ENCODE data around the gene LOXL1. TPM values are rescaled to one million over a fixed set of nuclear protein-coding genes. Genes with fewer than 3 reads are reported as not detected.
"Not testable (repeated sequence)": the region's sequence is repeated elsewhere in the genome, so short reads cannot be mapped to it uniquely, and the experiment has no call there.

Gene LOXL1
- total RNA-seq, 2 experiments from 2014 or later, result 8.8 to 10.5 TPM

GRCh38 chr15:73960472-73961070 is 34.3 kb downstream of the LOXL1 start:
- not testable (repeated sequence) for H3K9me3 Mint-ChIP-seq; DNase-seq; ATAC-seq (ENCODE audit: low read depth); H3K4me3 Mint-ChIP-seq; H3K36me3 Mint-ChIP-seq; H3K27me3 Mint-ChIP-seq
- POLR2A ChIA-PET, result interaction anchor here (1.1 to 1.5 kb wide), 3 partner anchors 14 to 39 kb away, joined by 3 to 5 read pairs (median 4); partner anchors contain the start of gene PML
- peak overlapping the region; percentile 9 for H3K27ac Mint-ChIP-seq
- peaks cover 32% of the 10 kb centered on the region for H3K4me1 Mint-ChIP-seq

- POLR2A ChIA-PET, result interaction anchor here (0.7 kb wide), 1 partner anchor 49 kb away, joined by 5 read pairs; no protein-coding TSS in a partner anchor
- Mint-ChIP-seq H3K27ac (no peak overlapping the region), H3K4me1 (peaks cover 39% of the 10 kb centered on the region), H3K9me3 (no peaks in the 10 kb centered on the region), H3K36me3 (no peaks in the 10 kb centered on the region), H3K4me3 (no peak overlapping the region), H3K27me3 (no peaks in the 10 kb centered on the region)
- DNase-seq (no peak), ATAC-seq (ENCODE audit: low read depth) (no peak)
Measured at GRCh38 chr15:73962433-73962832, 36.2 kb downstream of the LOXL1 start.

- H3K27me3 Mint-ChIP-seq, result no peaks in the 10 kb centered on the region
- DNase-seq (peak; percentile 93), ATAC-seq (ENCODE audit: low read depth) (peak; percentile 85)
- H3K4me3 Mint-ChIP-seq, result peak overlapping the region; percentile 67
- H3K36me3 Mint-ChIP-seq, result no peaks in the 10 kb centered on the region
- peaks cover 34% of the 10 kb centered on the region for H3K4me1 Mint-ChIP-seq
- H3K9me3 Mint-ChIP-seq, result no peaks in the 10 kb centered on the region
- H3K27ac Mint-ChIP-seq, result peak overlapping the region; percentile 89
- POLR2A ChIA-PET, result interaction anchor here (0.7 to 3.3 kb wide), 6 partner anchors 15 to 51 kb away, joined by 3 to 38 read pairs (median 10); partner anchors contain the start of gene PML
Measured at GRCh38 chr15:73964736-73965093, 38.5 kb downstream of the LOXL1 start.

DNA sequence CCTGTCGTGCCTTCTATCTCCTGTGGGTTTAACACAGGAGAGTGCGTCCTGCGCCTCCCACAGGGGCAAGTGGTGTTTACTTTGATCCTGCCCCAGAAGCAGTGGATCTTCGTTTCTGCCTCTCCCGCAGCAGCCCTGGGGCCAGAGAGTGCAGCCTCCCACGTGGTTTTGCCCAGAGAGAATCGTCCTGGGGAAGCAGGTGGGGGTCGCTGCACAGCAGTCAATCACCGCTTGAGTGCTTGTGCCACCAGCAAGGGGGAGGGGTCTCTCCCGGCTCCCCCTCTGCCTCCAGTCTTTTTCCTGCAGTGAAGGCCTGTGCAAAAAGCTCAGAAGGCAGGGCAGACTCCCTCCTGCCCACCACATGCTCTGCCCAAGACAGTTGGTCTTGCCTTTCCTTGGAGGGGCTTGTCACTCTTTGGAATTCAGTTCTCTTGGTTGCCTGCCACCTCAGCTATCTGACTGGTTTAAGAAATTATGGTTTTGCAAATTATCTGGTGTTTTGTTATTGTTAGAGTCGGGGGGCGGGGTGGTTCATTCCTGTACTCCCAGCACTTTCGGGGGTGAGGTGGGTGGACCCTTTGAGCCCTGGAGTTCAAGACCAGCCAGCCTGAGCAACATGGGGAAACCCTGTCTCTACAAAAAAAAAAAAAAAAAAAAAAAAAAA is 39.0 kb downstream of the LOXL1 start:
- ATAC-seq (ENCODE audit: low read depth), result peak; percentile 62
- Mint-ChIP-seq H3K36me3 (no peaks in the 10 kb centered on the region), H3K4me1 (peaks cover 32% of the 10 kb centered on the region), H3K9me3 (no peaks in the 10 kb centered on the region), H3K4me3 (peak overlapping the region; percentile 67), H3K27me3 (no peaks in the 10 kb centered on the region), H3K27ac (peak overlapping the region; percentile 89)
- POLR2A ChIA-PET, result interaction anchor here (0.6 to 3.3 kb wide), 9 partner anchors 15 to 1706 kb away, joined by 3 to 38 read pairs (median 6); partner anchors contain the start of gene PML
- no peak for DNase-seq

GRCh38 chr15:73965758-73966113 is 39.5 kb downstream of the LOXL1 start:
- H3K36me3 Mint-ChIP-seq, result no peaks in the 10 kb centered on the region
- no peaks in the 10 kb centered on the region for H3K9me3 Mint-ChIP-seq
- peaks cover 30% of the 10 kb centered on the region for H3K4me1 Mint-ChIP-seq
- H3K27me3 Mint-ChIP-seq, result no peaks in the 10 kb centered on the region
- ATAC-seq (ENCODE audit: low read depth) (peak; percentile 60), DNase-seq (peak; percentile 25)
- peak overlapping the region; percentile 67 for H3K4me3 Mint-ChIP-seq
- POLR2A ChIA-PET, result interaction anchor here (0.6 to 3.3 kb wide), 10 partner anchors 16 to 1706 kb away, joined by 3 to 38 read pairs (median 5); partner anchors contain the start of gene PML
- H3K27ac Mint-ChIP-seq, result peak overlapping the region; percentile 89

DNA sequence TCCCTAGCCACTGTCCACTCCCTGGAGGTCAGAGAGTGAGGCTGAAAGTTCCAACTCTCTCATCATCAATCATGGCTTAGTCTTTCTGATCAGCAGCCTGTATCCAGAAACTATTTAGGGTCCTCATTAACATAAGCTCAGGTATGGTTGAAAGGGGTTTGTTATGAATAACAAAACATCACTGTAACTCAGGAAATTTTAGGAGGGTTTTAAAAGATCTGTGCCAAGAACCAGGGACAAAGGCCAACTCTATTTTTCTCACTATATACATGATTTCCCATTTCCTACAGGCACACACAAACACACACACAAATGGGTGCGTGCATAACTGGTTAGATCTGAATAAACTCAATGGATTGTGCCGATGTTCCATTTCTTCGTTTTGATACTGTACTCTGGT is 42.2 kb downstream of the LOXL1 start:
- Mint-ChIP-seq H3K27me3 (no peaks in the 10 kb centered on the region), H3K27ac (no peak overlapping the region), H3K9me3 (no peaks in the 10 kb centered on the region), H3K4me1 (peaks cover 34% of the 10 kb centered on the region), H3K36me3 (no peaks in the 10 kb centered on the region), H3K4me3 (no peak overlapping the region)
- no peak for DNase-seq
- POLR2A ChIA-PET, result no interaction called here
- ATAC-seq (ENCODE audit: low read depth), result no peak

GRCh38 chr15:73969151-73969759 is 43.0 kb downstream of the LOXL1 start:
- Mint-ChIP-seq H3K4me3 (no peak overlapping the region), H3K4me1 (peaks cover 35% of the 10 kb centered on the region)
- POLR2A ChIA-PET, result interaction anchor here (1.0 to 1.6 kb wide), 2 partner anchors 10 to 25 kb away, joined by 3 read pairs; partner anchors contain the start of gene PML

DNA sequence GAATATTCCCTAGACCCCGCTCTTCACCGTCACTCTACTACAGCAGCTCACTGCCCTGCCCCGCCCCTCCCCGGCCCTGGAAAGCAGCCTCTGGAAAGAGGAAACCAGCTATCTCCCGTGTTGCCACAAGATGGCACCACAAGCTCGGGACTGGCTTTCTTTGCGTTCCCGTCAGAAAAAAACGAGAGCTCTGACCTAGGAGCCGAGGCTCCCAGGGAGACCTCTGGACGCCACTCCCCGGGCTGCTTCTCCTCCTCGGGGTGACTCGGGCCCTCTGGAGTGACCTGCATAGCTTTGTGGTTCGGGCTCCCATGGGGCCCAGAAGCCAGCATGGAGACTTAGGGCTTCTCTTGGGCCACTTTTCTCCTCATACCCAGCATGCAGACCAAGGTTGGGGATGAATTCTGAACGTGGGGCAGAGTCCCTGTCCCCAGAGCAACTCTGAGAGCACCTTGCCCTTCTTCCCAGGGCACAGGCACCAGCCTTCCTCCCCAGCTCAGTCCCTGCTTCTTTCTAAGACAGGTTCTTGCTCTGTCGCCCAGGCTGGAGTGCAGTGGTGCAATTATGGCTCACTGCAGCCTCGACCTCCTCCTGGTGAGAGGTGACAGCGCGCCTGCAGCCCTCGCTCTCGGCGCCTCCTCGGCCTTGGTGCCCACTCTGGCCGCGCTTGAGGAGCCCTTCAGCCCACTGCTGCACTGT is 46.9 kb downstream of the LOXL1 start:
- H3K27me3 Mint-ChIP-seq, result peaks cover 3% of the 10 kb centered on the region
- H3K9me3 Mint-ChIP-seq, result peaks cover 4% of the 10 kb centered on the region
- H3K4me3 Mint-ChIP-seq, result peak overlapping the region; percentile 28
- no peaks in the 10 kb centered on the region for H3K36me3 Mint-ChIP-seq
- POLR2A ChIA-PET, result interaction anchor here (0.6 to 1.9 kb wide), 6 partner anchors 21 to 1223 kb away, joined by 3 to 8 read pairs (median 3); partner anchors contain the start of gene PML
- peaks cover 34% of the 10 kb centered on the region for H3K4me1 Mint-ChIP-seq
- DNase-seq (peak; percentile 82), ATAC-seq (ENCODE audit: low read depth) (peak; percentile 73)
- no peak overlapping the region for H3K27ac Mint-ChIP-seq

More at GRCh38 chr15:73969151-73969759, 43.0 kb downstream of the LOXL1 start:
- peaks cover 1% of the 10 kb centered on the region for H3K9me3 Mint-ChIP-seq
- H3K27ac Mint-ChIP-seq, result no peak overlapping the region
- no peaks in the 10 kb centered on the region for H3K36me3 Mint-ChIP-seq
- no peaks in the 10 kb centered on the region for H3K27me3 Mint-ChIP-seq
- no peak for ATAC-seq (ENCODE audit: low read depth)
- no peak for DNase-seq

DNA sequence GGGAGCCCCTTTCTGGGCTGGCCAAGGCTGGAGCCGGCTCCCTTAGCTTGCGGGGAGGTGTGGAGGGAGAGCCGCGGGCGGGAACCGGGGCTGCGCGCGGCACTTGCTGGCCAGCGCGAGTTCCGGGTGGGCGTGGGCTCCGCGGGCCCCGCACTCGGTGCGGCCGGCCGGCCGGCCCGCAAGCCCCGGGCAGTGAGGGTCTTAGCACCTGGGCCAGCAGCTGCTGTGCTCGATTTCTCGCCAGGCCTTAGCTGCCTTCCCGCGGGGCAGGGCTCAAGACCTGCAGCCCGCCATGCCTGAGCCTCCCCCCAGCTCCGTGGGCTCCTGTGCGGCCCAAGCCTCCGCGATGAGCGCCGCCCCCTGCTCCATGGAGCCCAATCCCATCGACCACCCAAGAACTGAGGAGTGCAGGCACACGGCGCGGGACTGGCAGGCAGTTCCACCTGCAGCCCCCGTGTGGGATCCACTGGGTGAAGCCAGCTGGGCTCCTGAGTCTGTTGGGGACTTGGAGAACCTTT is 47.5 kb downstream of the LOXL1 start:
- not testable (repeated sequence) for DNase-seq; H3K27me3 Mint-ChIP-seq; ATAC-seq (ENCODE audit: low read depth); H3K27ac Mint-ChIP-seq; H3K9me3 Mint-ChIP-seq; H3K36me3 Mint-ChIP-seq
- POLR2A ChIA-PET, result interaction anchor here (0.7 to 3.2 kb wide), 7 partner anchors 9 to 1228 kb away, joined by 3 to 39 read pairs (median 3); partner anchors contain the start of genes C15orf39 and PML
- Mint-ChIP-seq H3K4me3 (peak overlapping the region; percentile 28), H3K4me1 (peaks cover 30% of the 10 kb centered on the region)

DNA sequence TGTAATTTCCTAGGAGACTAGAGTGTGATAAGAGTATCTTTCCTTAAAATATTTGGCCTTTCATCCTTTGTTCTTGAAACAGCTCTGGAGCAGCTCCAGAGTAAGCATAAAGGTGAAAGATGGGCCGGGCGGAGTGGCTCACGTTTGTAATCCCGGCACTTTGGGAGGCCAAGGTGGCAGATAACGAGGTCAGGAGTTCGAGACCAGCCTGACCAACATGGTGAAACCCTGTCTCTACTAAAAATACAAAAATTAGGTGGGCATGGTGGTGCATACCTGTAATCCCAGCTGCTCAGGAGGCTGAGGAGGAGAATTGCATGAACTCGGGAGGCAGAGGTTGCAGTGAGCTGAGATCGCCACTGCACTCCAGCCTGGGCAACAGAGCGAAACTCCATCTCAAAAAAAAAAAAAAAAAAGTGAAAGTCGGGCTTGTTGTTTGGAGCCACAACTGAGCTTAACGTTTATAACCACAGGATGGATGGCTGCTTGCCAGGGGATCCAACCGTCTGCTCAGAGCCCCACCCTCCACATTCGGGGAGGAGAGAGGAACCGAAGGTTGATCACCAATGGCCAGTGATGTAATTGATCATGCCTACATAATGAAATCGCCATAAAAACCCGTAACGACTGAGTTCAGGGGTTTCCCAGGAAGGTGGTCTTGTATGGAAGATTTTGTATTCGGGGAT is 49.3 kb downstream of the LOXL1 start:
- not testable (repeated sequence) for H3K36me3 Mint-ChIP-seq
- POLR2A ChIA-PET, result interaction anchor here (0.6 to 3.2 kb wide), 4 partner anchors 10 to 75 kb away, joined by 3 to 39 read pairs (median 5); partner anchors contain the start of genes PML and STOML1

DNA sequence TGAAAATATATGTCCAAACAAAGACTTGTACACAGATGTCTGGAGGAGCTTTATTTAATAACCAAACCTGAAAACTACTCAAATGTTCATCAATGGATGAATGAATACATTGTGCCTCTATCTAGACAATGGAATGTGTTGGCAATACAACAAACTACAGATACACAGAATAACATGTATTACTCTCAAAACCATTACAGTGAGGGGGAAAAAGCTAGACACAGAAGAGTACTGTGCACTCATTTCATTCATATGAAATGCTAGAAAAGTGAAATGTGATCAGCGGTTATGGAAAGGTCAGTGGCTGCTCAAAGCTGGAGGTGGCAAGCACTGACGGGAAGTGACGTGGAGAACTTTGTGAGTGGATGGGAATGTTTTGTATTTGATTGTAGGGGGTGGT is 52.6 kb downstream of the LOXL1 start:
- peaks cover 51% of the 10 kb centered on the region for H3K4me1 Mint-ChIP-seq
- POLR2A ChIA-PET, result interaction anchor here (2.1 kb wide), 1 partner anchor 16 kb away, joined by 10 read pairs; the partner anchor contains the start of gene PML
- peaks cover under 1% of the 10 kb centered on the region for H3K36me3 Mint-ChIP-seq
- DNase-seq (no peak), ATAC-seq (ENCODE audit: low read depth) (no peak)
- H3K9me3 Mint-ChIP-seq, result peaks cover 4% of the 10 kb centered on the region
- H3K27ac Mint-ChIP-seq, result peak overlapping the region; percentile 2
- no peak overlapping the region for H3K4me3 Mint-ChIP-seq
- H3K27me3 Mint-ChIP-seq, result peaks cover 3% of the 10 kb centered on the region

More for the DNA sequence above, 49.3 kb downstream of the LOXL1 start:
- H3K9me3 Mint-ChIP-seq, H3K27me3 Mint-ChIP-seq, DNase-seq: not testable (repeated sequence)
- Mint-ChIP-seq H3K4me3 (peak overlapping the region; percentile 68), H3K27ac (peak overlapping the region; percentile 56), H3K4me1 (peaks cover 33% of the 10 kb centered on the region)
- peak; percentile 70 for ATAC-seq (ENCODE audit: low read depth)

- Mint-ChIP-seq H3K36me3 (peaks cover 3% of the 10 kb centered on the region), H3K27ac (no peak overlapping the region), H3K9me3 (peaks cover 1% of the 10 kb centered on the region), H3K4me3 (no peak overlapping the region), H3K27me3 (peaks cover 3% of the 10 kb centered on the region), H3K4me1 (peaks cover 52% of the 10 kb centered on the region)
- ATAC-seq (ENCODE audit: low read depth) (no peak), DNase-seq (no peak)
- POLR2A ChIA-PET, result interaction anchor here (2.1 kb wide), 1 partner anchor 15 kb away, joined by 10 read pairs; the partner anchor contains the start of gene PML
Measured at GRCh38 chr15:73979636-73980035, 53.4 kb downstream of the LOXL1 start.
